ENCODE results near the gene CDPF1. TPM values are rescaled to one million over a fixed set of nuclear protein-coding genes. Genes with fewer than 3 reads are reported as not detected.

CDPF1 gene
- polyA plus RNA-seq, 2 of the 4 experiments (the other 2 are of a cell fraction) = 8.9 to 9.6 TPM

DNA sequence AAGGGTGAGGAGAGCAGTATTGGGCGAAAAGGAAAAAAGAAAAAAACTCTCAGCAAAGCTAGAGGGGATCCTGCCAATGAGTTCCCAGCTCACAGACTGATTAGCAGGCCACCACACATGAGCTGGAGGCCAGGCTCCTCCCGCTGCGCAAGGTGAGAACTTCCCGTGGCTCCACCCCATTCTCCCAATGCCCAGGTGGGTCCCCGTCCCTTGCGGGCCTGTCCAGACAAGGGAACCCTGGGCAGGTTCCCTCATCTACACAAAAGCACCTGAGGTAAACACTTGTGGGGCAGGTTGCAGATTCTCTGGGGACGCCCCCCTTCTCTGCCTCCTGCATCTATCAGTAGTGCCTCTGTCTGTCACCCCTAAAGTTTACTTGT lies 46.5 kb downstream of the CDPF1 start:
- POLR2A ChIA-PET = no interaction called here
- no peaks in the 10 kb centered on the region for H3K4me1 ChIP-seq
- no peak overlapping the region for H3K27ac ChIP-seq
- peaks cover under 1% of the 10 kb centered on the region; the same call in 1 of the 3 replicates for H3K9me3 ChIP-seq
- no peak for DNase-seq (ENCODE audit: low read depth in 1 of 2, low spot score in 1 of 2)
- ATAC-seq = no peak
- TF ChIP-seq, protein P1, sequence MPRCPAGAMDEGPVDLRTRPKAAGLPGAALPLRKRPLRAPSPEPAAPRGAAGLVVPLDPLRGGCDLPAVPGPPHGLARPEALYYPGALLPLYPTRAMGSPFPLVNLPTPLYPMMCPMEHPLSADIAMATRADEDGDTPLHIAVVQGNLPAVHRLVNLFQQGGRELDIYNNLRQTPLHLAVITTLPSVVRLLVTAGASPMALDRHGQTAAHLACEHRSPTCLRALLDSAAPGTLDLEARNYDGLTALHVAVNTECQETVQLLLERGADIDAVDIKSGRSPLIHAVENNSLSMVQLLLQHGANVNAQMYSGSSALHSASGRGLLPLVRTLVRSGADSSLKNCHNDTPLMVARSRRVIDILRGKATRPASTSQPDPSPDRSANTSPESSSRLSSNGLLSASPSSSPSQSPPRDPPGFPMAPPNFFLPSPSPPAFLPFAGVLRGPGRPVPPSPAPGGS (IDR thresholded peaks at IDR 0.05) = no peak
- TF ChIP-seq RAD21 (conservative IDR thresholded peaks at IDR 0.05 in 1 of 2, IDR thresholded peaks at IDR 0.05 in 1 of 2) (no peak), EP300 (IDR thresholded peaks at IDR 0.05) (no peak), RARB (CRISPR knock-in tag; IDR thresholded peaks at IDR 0.05) (no peak)
- TF ChIP-seq, protein P2, sequence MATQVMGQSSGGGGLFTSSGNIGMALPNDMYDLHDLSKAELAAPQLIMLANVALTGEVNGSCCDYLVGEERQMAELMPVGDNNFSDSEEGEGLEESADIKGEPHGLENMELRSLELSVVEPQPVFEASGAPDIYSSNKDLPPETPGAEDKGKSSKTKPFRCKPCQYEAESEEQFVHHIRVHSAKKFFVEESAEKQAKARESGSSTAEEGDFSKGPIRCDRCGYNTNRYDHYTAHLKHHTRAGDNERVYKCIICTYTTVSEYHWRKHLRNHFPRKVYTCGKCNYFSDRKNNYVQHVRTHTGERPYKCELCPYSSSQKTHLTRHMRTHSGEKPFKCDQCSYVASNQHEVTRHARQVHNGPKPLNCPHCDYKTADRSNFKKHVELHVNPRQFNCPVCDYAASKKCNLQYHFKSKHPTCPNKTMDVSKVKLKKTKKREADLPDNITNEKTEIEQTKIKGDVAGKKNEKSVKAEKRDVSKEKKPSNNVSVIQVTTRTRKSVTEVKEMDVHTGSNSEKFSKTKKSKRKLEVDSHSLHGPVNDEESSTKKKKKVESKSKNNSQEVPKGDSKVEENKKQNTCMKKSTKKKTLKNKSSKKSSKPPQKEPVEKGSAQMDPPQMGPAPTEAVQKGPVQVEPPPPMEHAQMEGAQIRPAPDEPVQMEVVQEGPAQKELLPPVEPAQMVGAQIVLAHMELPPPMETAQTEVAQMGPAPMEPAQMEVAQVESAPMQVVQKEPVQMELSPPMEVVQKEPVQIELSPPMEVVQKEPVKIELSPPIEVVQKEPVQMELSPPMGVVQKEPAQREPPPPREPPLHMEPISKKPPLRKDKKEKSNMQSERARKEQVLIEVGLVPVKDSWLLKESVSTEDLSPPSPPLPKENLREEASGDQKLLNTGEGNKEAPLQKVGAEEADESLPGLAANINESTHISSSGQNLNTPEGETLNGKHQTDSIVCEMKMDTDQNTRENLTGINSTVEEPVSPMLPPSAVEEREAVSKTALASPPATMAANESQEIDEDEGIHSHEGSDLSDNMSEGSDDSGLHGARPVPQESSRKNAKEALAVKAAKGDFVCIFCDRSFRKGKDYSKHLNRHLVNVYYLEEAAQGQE (IDR thresholded peaks at IDR 0.05) = no peak
- TF ChIP-seq, protein P3, sequence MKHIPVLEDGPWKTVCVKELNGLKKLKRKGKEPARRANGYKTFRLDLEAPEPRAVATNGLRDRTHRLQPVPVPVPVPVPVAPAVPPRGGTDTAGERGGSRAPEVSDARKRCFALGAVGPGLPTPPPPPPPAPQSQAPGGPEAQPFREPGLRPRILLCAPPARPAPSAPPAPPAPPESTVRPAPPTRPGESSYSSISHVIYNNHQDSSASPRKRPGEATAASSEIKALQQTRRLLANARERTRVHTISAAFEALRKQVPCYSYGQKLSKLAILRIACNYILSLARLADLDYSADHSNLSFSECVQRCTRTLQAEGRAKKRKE (CRISPR knock-in tag; IDR thresholded peaks at IDR 0.05; ENCODE audit: low read depth) = no peak
- WGBS (ENCODE audit: missing lambda C conversion rate) = 82% methylated on average over 7 of the region's 7 CpGs
- H3K4me2 ChIP-seq = no peak overlapping the region
- H3K4me3 ChIP-seq = no peak overlapping the region
- FAIRE-seq = no peak
- CTCF ChIA-PET = no interaction called here

DNA sequence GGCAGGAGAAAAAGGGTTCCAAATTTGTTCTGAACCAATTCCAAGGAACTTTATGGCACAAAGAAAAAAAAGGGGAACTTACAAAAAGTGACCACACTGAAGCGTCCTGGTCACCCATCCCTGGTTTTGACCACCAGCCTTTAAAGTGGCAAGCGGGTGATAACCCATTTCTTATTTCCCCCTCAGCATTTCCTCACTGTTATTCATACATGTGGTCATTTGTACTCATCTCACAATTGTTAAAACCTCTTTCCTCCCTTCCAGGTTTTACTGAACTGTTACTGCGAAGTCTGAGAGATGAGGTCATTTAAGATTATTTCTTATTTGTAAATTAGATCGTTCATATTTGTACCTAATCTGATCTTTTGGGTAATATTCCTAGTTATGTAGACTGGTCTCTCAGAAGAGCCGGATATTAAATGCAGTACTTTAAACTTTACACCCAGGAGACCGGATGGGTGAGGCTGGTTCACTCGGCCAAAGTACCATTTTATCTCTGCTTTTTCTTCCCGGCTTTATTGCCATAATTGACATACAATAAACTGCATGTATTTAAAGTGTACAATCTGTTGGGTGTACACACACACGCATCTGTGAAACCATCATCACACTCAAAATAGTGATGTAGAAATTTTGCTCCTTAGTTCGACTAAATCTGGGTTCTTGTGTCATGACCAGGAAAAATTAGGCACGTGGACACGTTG lies 47.0 kb downstream of the CDPF1 start:
- 89% methylated on average over 12 of the region's 12 CpGs for WGBS (ENCODE audit: missing lambda C conversion rate)
- H3K9me3 ChIP-seq = no peaks in the 10 kb centered on the region; the same call in 2 of the 3 replicates
- no peaks in the 10 kb centered on the region for H3K4me1 ChIP-seq
- no peak overlapping the region for H3K27ac ChIP-seq
- TF ChIP-seq KDM5A (IDR thresholded peaks at IDR 0.05) = no peak
- TF ChIP-seq, protein P4, sequence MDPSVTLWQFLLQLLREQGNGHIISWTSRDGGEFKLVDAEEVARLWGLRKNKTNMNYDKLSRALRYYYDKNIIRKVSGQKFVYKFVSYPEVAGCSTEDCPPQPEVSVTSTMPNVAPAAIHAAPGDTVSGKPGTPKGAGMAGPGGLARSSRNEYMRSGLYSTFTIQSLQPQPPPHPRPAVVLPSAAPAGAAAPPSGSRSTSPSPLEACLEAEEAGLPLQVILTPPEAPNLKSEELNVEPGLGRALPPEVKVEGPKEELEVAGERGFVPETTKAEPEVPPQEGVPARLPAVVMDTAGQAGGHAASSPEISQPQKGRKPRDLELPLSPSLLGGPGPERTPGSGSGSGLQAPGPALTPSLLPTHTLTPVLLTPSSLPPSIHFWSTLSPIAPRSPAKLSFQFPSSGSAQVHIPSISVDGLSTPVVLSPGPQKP (IDR thresholded peaks at IDR 0.05; ENCODE audit: low read depth, low read length) = no peak
- TF ChIP-seq PHF8 (IDR thresholded peaks at IDR 0.05; ENCODE audit: borderline replicate concordance, low read depth) = no peak
- TF ChIP-seq, protein P5, sequence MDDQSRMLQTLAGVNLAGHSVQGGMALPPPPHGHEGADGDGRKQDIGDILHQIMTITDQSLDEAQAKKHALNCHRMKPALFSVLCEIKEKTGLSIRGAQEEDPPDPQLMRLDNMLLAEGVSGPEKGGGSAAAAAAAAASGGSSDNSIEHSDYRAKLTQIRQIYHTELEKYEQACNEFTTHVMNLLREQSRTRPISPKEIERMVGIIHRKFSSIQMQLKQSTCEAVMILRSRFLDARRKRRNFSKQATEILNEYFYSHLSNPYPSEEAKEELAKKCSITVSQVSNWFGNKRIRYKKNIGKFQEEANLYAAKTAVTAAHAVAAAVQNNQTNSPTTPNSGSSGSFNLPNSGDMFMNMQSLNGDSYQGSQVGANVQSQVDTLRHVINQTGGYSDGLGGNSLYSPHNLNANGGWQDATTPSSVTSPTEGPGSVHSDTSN (IDR thresholded peaks at IDR 0.05) = no peak
- TF ChIP-seq EHF (CRISPR knock-in tag; IDR thresholded peaks at IDR 0.05) = no peak
- TF ChIP-seq RAD21 (conservative IDR thresholded peaks at IDR 0.05 in 1 of 2, IDR thresholded peaks at IDR 0.05 in 1 of 2) = no peak
- no peak for TF ChIP-seq SMC3 (IDR thresholded peaks at IDR 0.05)
- TF ChIP-seq, protein P6, sequence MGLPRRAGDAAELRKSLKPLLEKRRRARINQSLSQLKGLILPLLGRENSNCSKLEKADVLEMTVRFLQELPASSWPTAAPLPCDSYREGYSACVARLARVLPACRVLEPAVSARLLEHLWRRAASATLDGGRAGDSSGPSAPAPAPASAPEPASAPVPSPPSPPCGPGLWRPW (IDR thresholded peaks at IDR 0.05) = no peak
- no peak for DNase-seq (ENCODE audit: low read depth in 1 of 2, low spot score in 1 of 2)
- POLR2A ChIA-PET = no interaction called here
- H3K4me3 ChIP-seq = no peak overlapping the region
- no peak for ATAC-seq
- no peak for FAIRE-seq
- CTCF ChIA-PET = no interaction called here
- no peak overlapping the region for H3K4me2 ChIP-seq
